ENCODE measurements around the gene VPS41. TPM values are rescaled to one million over a fixed set of nuclear protein-coding genes. Genes with fewer than 3 reads are reported as not detected.

Gene VPS41
- total RNA-seq, 3 donors from 2014 or later (not counting 1 experiment from before 2014, with no cell fraction given), result 67.3 to 81.8 (median 78.9) TPM

DNA sequence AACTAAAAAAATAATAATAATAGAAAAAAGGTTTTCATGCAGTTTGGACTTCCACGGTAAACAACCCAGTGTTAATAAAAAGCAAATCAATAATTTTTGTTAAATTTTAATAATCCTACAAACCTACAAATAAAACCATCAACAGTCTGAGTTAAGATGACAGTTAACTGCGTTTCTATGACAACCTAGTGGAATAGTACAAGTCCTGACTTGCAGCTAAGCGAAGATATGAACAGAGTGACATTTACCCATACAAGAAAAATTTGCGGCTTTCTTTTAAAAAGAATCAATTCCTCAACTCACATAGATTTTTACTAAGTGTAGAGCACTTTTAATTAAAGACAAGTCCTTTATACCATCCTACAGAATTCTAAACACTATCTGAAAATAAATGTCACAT lies 35.6 kb downstream of the VPS41 start:
- no peak overlapping the region for H3K4me3 Mint-ChIP-seq
- TF ChIP-seq, protein P1, sequence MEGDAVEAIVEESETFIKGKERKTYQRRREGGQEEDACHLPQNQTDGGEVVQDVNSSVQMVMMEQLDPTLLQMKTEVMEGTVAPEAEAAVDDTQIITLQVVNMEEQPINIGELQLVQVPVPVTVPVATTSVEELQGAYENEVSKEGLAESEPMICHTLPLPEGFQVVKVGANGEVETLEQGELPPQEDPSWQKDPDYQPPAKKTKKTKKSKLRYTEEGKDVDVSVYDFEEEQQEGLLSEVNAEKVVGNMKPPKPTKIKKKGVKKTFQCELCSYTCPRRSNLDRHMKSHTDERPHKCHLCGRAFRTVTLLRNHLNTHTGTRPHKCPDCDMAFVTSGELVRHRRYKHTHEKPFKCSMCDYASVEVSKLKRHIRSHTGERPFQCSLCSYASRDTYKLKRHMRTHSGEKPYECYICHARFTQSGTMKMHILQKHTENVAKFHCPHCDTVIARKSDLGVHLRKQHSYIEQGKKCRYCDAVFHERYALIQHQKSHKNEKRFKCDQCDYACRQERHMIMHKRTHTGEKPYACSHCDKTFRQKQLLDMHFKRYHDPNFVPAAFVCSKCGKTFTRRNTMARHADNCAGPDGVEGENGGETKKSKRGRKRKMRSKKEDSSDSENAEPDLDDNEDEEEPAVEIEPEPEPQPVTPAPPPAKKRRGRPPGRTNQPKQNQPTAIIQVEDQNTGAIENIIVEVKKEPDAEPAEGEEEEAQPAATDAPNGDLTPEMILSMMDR (IDR thresholded peaks at IDR 0.05), result no peak
- WGBS (ENCODE audit: insufficient coverage), result 100% methylated on average over 3 of the region's 4 CpGs
- ATAC-seq (no peak), DNase-seq (no peak)
- H3K9me3 Mint-ChIP-seq, result no peaks in the 10 kb centered on the region
- H3K4me1 Mint-ChIP-seq, result peaks cover 13 to 20% of the 10 kb centered on the region in 2 donors
- Histone ChIP-seq H3K27ac (ENCODE audit: low read length) (no peak overlapping the region), H3K27me3 (ENCODE audit: control insufficient read depth, insufficient read depth, low read length) (no peaks in the 10 kb centered on the region), H3K9me3 (ENCODE audit: control insufficient read depth, insufficient read depth, low read length) (no peaks in the 10 kb centered on the region), H3K4me3 (ENCODE audit: low read length) (no peak overlapping the region), H3K4me1 (ENCODE audit: control insufficient read depth, insufficient read depth, low read length) (no peaks in the 10 kb centered on the region), H3K36me3 (ENCODE audit: control insufficient read depth, insufficient read depth, low read length) (peaks cover 5% of the 10 kb centered on the region)
- no peak overlapping the region for H3K27ac Mint-ChIP-seq
- H3K36me3 Mint-ChIP-seq, result no peaks in the 10 kb centered on the region
- intact Hi-C loops (cut with micrococcal nuclease), result no loop called here
- no peaks in the 10 kb centered on the region for H3K27me3 Mint-ChIP-seq (ENCODE audit: low read depth in 2 of 2)

DNA sequence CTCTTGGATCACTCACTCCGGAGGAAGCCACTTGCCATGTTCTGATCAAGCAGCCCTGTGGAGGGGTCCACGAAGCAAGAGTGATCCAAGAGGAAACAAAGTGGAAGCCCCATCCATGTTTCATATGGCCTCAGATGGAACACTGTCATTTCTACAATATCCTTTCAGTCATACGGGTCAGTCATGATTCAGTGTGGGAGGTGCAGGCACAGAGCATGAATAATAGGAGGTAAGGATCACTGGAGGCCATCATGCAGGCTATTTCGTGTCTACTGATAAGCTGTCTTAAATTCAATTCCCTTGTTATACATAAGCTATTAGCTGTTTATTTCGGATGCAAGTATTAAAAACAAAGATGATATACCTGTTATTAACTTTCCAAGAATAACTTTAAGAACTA lies 36.8 kb downstream of the VPS41 start:
- intact Hi-C loops (cut with micrococcal nuclease), result no loop called here
- Mint-ChIP-seq H3K9me3 (no peaks in the 10 kb centered on the region), H3K27me3 (ENCODE audit: low read depth in 2 of 2) (no peaks in the 10 kb centered on the region), H3K27ac (no peak overlapping the region), H3K4me1 (peaks cover 5 to 11% of the 10 kb centered on the region in 2 donors), H3K4me3 (no peak overlapping the region), H3K36me3 (no peaks in the 10 kb centered on the region)
- DNase-seq (no peak), ATAC-seq (no peak)
- H3K4me1 ChIP-seq (ENCODE audit: control insufficient read depth, insufficient read depth, low read length), result no peaks in the 10 kb centered on the region
- no peak overlapping the region for H3K4me3 ChIP-seq (ENCODE audit: low read length)
- H3K27me3 ChIP-seq (ENCODE audit: control insufficient read depth, insufficient read depth, low read length), result no peaks in the 10 kb centered on the region
- WGBS (ENCODE audit: insufficient coverage), result 100% methylated on average over 3 of the region's 5 CpGs
- peaks cover 16% of the 10 kb centered on the region for H3K36me3 ChIP-seq (ENCODE audit: control insufficient read depth, insufficient read depth, low read length)
- no peak overlapping the region for H3K27ac ChIP-seq (ENCODE audit: low read length)
- no peaks in the 10 kb centered on the region for H3K9me3 ChIP-seq (ENCODE audit: control insufficient read depth, insufficient read depth, low read length)
- TF ChIP-seq, protein P1 (IDR thresholded peaks at IDR 0.05), result no peak

DNA sequence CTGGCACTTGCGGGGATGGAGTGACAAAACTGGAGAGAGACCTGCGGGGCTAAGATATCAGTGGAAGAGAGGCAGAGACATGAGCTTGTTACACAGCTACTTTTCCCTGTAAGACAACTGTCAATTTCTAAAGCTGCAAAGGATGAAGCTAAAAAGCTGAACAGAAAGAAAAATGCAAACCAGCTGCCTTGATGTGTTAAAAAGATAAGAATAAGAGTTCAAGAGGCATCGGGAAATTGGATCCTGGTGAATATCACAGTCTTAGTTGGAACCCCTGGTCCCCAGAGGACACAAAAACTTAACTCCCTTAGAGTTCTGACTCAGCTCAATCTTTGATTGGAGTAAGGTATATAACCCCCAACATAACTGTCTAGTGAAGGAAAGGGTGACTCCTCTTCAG lies 38.8 kb downstream of the VPS41 start:
- H3K36me3 ChIP-seq (ENCODE audit: control insufficient read depth, insufficient read depth, low read length), result peaks cover 33% of the 10 kb centered on the region
- intact Hi-C loops (cut with micrococcal nuclease), result no loop called here
- no peaks in the 10 kb centered on the region for H3K9me3 ChIP-seq (ENCODE audit: control insufficient read depth, insufficient read depth, low read length)
- Mint-ChIP-seq H3K9me3 (no peaks in the 10 kb centered on the region), H3K36me3 (no peaks in the 10 kb centered on the region), H3K4me1 (peaks cover 5 to 6% of the 10 kb centered on the region in 2 donors), H3K27me3 (ENCODE audit: low read depth in 2 of 2) (no peaks in the 10 kb centered on the region), H3K4me3 (no peak overlapping the region), H3K27ac (no peak overlapping the region)
- 100% methylated on average over 3 of the region's 3 CpGs for WGBS (ENCODE audit: insufficient coverage)
- H3K27ac ChIP-seq (ENCODE audit: low read length), result no peak overlapping the region
- no peak for ATAC-seq
- H3K4me3 ChIP-seq (ENCODE audit: low read length), result no peak overlapping the region
- H3K4me1 ChIP-seq (ENCODE audit: control insufficient read depth, insufficient read depth, low read length), result no peaks in the 10 kb centered on the region
- no peaks in the 10 kb centered on the region for H3K27me3 ChIP-seq (ENCODE audit: control insufficient read depth, insufficient read depth, low read length)
- TF ChIP-seq, protein P1 (IDR thresholded peaks at IDR 0.05), result no peak
- DNase-seq, result no peak

DNA sequence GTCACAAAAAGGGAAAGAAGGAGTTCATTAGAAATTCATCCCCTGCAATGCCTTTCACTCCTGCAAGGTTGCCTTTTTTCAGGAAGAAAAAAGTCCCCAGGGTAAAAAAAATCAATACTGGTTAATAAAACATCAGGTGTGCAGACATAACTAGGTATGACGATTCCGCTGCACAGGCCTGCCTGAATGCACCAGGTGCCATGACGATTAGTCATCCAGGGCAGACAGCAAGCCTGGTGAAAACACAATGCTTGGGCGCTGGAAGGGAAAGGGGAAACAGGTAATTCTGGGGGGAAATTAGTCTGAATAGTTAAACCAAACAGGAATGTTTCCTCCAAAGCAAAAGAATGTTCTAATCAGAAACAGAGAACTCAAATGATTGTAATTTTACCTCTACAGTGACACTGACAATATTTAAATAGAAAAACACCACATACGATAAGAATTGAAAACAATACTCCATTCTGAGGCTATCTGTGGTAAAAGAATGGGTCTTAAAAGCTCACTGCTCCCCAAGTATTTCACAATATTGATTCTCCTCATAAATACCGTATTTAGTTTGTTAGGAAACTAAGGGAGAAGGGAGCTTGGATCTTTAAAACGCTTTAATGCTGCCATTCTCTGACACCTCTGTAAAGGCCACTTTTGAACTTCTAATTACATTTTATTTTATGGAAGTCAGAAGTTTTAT lies 45.2 kb downstream of the VPS41 start:
- Histone ChIP-seq H3K9me3 (ENCODE audit: control insufficient read depth, insufficient read depth, low read length) (no peaks in the 10 kb centered on the region), H3K27me3 (ENCODE audit: control insufficient read depth, insufficient read depth, low read length) (no peaks in the 10 kb centered on the region), H3K4me3 (ENCODE audit: low read length) (no peak overlapping the region), H3K36me3 (ENCODE audit: control insufficient read depth, insufficient read depth, low read length) (peaks cover 49% of the 10 kb centered on the region), H3K27ac (ENCODE audit: low read length) (no peak overlapping the region), H3K4me1 (ENCODE audit: control insufficient read depth, insufficient read depth, low read length) (no peaks in the 10 kb centered on the region)
- H3K27ac Mint-ChIP-seq, result no peak overlapping the region
- no peaks in the 10 kb centered on the region for H3K9me3 Mint-ChIP-seq
- H3K4me1 Mint-ChIP-seq, result no peaks in the 10 kb centered on the region
- intact Hi-C loops (cut with micrococcal nuclease), result no loop called here
- H3K27me3 Mint-ChIP-seq (ENCODE audit: low read depth in 2 of 2), result no peaks in the 10 kb centered on the region
- H3K36me3 Mint-ChIP-seq, result peaks cover 13% of the 10 kb centered on the region
- DNase-seq (no peak), ATAC-seq (no peak)
- no peak overlapping the region for H3K4me3 Mint-ChIP-seq
- TF ChIP-seq, protein P1 (IDR thresholded peaks at IDR 0.05), result no peak
- 96% methylated on average over 4 of the region's 7 CpGs for WGBS (ENCODE audit: insufficient coverage)

Data from natural killer cell (primary cell).